C4-2B (cell line): ENCODE results near the gene PDLIM7.

Experiments
- H3K27ac ChIP-seq: fragments of 450-650 bp; 2 replicates; pipeline ENCODE4 v1.5.1; 2017
- CTCF ChIP-seq: fragments of 450-650 bp; conservative IDR thresholded peaks from 2 replicates; pipeline ENCODE4 v1.5.1; 2017; ENCODE audit warnings: mild to moderate bottlenecking
- ZFX ChIP-seq: fragments of 450-650 bp; IDR thresholded peaks from 2 replicates; pipeline ENCODE4 v1.6.1; 2017

The PDLIM7 gene

GRCh38 chr5:177514541-177514940, 17.1 kb upstream of the PDLIM7 start:
- no peak for TF ChIP-seq CTCF
- TF ChIP-seq ZFX, result no peak

GRCh38 chr5:177513500-177513899, 16.1 kb upstream of the PDLIM7 start:
- H3K27ac ChIP-seq, result no peak overlapping the region
- TF ChIP-seq CTCF, result no peak
- no peak for TF ChIP-seq ZFX

More at GRCh38 chr5:177514541-177514940, 17.1 kb upstream of the PDLIM7 start:
- no peak overlapping the region for H3K27ac ChIP-seq

- no peak overlapping the region for H3K27ac ChIP-seq
- TF ChIP-seq CTCF (no peak), ZFX (no peak)
Measured at GRCh38 chr5:177512736-177513380, 15.5 kb upstream of the PDLIM7 start.

GRCh38 chr5:177511796-177512675, 14.6 kb upstream of the PDLIM7 start:
- no peak overlapping the region for H3K27ac ChIP-seq

GRCh38 chr5:177511181-177511580, 13.8 kb upstream of the PDLIM7 start:
- H3K27ac ChIP-seq, result no peak overlapping the region

More at GRCh38 chr5:177511796-177512675, 14.6 kb upstream of the PDLIM7 start:
- no peak for TF ChIP-seq CTCF
- TF ChIP-seq ZFX, result no peak

GRCh38 chr5:177510567-177511053, 13.2 kb upstream of the PDLIM7 start:
- no peak for TF ChIP-seq CTCF
- TF ChIP-seq ZFX, result no peak
- H3K27ac ChIP-seq, result no peak overlapping the region

More at GRCh38 chr5:177511181-177511580, 13.8 kb upstream of the PDLIM7 start:
- TF ChIP-seq ZFX (no peak), CTCF (no peak)
